Measurements from ENCODE around the gene SLC16A2. TPM values are rescaled to one million over a fixed set of nuclear protein-coding genes. Genes with fewer than 3 reads are reported as not detected.

Gene SLC16A2
- total RNA-seq, 6 experiments from 2014 or later: 40.4 to 68.5 (median 48.1) TPM

GRCh38 chrX:74579597-74580198 is 158.4 kb downstream of the SLC16A2 start:
- H3K4me1 Mint-ChIP-seq (ENCODE audit: low read depth): peaks cover 4% of the 10 kb centered on the region; the same call in 1 of the 2 replicates
- H3K36me3 Mint-ChIP-seq (ENCODE audit: low read depth): no peaks in the 10 kb centered on the region
- no peak overlapping the region for H3K4me3 Mint-ChIP-seq
- TF ChIP-seq, protein P1, sequence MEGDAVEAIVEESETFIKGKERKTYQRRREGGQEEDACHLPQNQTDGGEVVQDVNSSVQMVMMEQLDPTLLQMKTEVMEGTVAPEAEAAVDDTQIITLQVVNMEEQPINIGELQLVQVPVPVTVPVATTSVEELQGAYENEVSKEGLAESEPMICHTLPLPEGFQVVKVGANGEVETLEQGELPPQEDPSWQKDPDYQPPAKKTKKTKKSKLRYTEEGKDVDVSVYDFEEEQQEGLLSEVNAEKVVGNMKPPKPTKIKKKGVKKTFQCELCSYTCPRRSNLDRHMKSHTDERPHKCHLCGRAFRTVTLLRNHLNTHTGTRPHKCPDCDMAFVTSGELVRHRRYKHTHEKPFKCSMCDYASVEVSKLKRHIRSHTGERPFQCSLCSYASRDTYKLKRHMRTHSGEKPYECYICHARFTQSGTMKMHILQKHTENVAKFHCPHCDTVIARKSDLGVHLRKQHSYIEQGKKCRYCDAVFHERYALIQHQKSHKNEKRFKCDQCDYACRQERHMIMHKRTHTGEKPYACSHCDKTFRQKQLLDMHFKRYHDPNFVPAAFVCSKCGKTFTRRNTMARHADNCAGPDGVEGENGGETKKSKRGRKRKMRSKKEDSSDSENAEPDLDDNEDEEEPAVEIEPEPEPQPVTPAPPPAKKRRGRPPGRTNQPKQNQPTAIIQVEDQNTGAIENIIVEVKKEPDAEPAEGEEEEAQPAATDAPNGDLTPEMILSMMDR (IDR thresholded peaks at IDR 0.05): no peak
- peak overlapping the region; percentile 20; the same call in 1 of the 2 replicates for H3K27ac Mint-ChIP-seq
- no peaks in the 10 kb centered on the region; the same call in 1 of the 2 replicates for H3K27me3 Mint-ChIP-seq (ENCODE audit: insufficient read depth)
- no peaks in the 10 kb centered on the region for H3K9me3 Mint-ChIP-seq
- DNase-seq: no peak

Other genes with a start within 250 kb of the SLC16A2 start
- gene ZCCHC13, start 117.3 kb upstream of the SLC16A2 start, total RNA-seq (2021; fragmentation: NEBNext Ultra II Directional; extraction: Animal tissue kit (Norgen Biotek cat#: 25700)): not detected
- 10 to 100 TPM; 43.9 to 50.0 (median 46.9) TPM for gene RLIM, start 193.1 kb downstream of the SLC16A2 start, total RNA-seq (2021; fragmentation: NEBNext Ultra II Directional; extraction: Animal tissue kit (Norgen Biotek cat#: 25700))